ENCODE data around the gene NFIC. TPM values are rescaled to one million over a fixed set of nuclear protein-coding genes. Genes with fewer than 3 reads are reported as not detected.

The NFIC gene
- total RNA-seq, 4 donors from 2014 or later, result 165 to 297 (median 211) TPM

GRCh38 chr19:3503036-3503572 is 136.7 kb downstream of the NFIC start:
- no peaks in the 10 kb centered on the region for H3K27me3 ChIP-seq
- peaks cover 26 to 44% (median 38%) of the 10 kb centered on the region in 4 donors for H3K4me1 ChIP-seq
- DNase-seq (ENCODE audit: extremely low spot score), result no peak
- TF ChIP-seq CTCF (IDR thresholded peaks at IDR 0.05), result no peak
- no peak for TF ChIP-seq EP300 (IDR thresholded peaks at IDR 0.05)
- TF ChIP-seq POLR2AphosphoS5 (IDR thresholded peaks at IDR 0.05), result no peak
- TF ChIP-seq POLR2A (IDR thresholded peaks at IDR 0.05; ENCODE audit: low read depth), result no peak
- WGBS, result 89% methylated on average over 10 of the region's 13 CpGs
- no peaks in the 10 kb centered on the region for H3K36me3 ChIP-seq
- H3K4me3 ChIP-seq, result no peak overlapping the region
- no peaks in the 10 kb centered on the region for H3K9me3 ChIP-seq
- no peak overlapping the region for H3K27ac ChIP-seq (replicated peaks in 1 of 4)
- intact Hi-C loops (cut with DNase I), result no loop called here

GRCh38 chr19:3504735-3505134 is 138.4 kb downstream of the NFIC start:
- 89% methylated on average over 5 of the region's 5 CpGs for WGBS
- Histone ChIP-seq H3K4me3 (no peak overlapping the region), H3K27ac (replicated peaks in 1 of 4) (no peak overlapping the region), H3K4me1 (peaks cover 25 to 49% (median 37%) of the 10 kb centered on the region in 4 donors), H3K27me3 (no peaks in the 10 kb centered on the region), H3K36me3 (peaks cover 0 to 13% (median 7%) of the 10 kb centered on the region in 4 donors), H3K9me3 (no peaks in the 10 kb centered on the region)
- intact Hi-C loops (cut with DNase I), result no loop called here
- no peak for DNase-seq (ENCODE audit: extremely low spot score)
- TF ChIP-seq POLR2AphosphoS5 (IDR thresholded peaks at IDR 0.05) (no peak), POLR2A (IDR thresholded peaks at IDR 0.05; ENCODE audit: low read depth) (no peak), EP300 (IDR thresholded peaks at IDR 0.05) (no peak), CTCF (IDR thresholded peaks at IDR 0.05) (no peak)

- peak within 1 kb of the TSS; percentile 88 to 92 (median 89) for H3K27ac ChIP-seq (replicated peaks in 1 of 4)
- H3K9me3 ChIP-seq, result no peaks in the 10 kb centered on the region
- 2% methylated on average over 38 of the region's 79 CpGs for WGBS
- TF ChIP-seq POLR2AphosphoS5 (IDR thresholded peaks at IDR 0.05), result peak; percentile 83 to 96
- peak in 1 of 3 experiments; percentile 15 for TF ChIP-seq CTCF (IDR thresholded peaks at IDR 0.05)
- no peak for TF ChIP-seq EP300 (IDR thresholded peaks at IDR 0.05)
- no peak for TF ChIP-seq POLR2A (IDR thresholded peaks at IDR 0.05; ENCODE audit: low read depth)
- intact Hi-C loops (cut with DNase I), result no loop called here
- peaks cover 0 to 23% (median 14%) of the 10 kb centered on the region in 4 donors for H3K36me3 ChIP-seq
- peak; percentile 99 for DNase-seq (ENCODE audit: extremely low spot score)
- peak within 1 kb of the TSS; percentile 88 to 100 (median 90) for H3K4me3 ChIP-seq
- no peaks in the 10 kb centered on the region for H3K27me3 ChIP-seq
- H3K4me1 ChIP-seq, result peaks cover 23 to 54% (median 41%) of the 10 kb centered on the region in 4 donors
Observed at GRCh38 chr19:3505598-3506383, 139.4 kb downstream of the NFIC start, which contains the start of gene FZR1. Gene FZR1 (plus strand): TSS chr19:3506311. CDS start chr19:3522990, 16,679 bp downstream.

GRCh38 chr19:3506384-3507340 is 140.3 kb downstream of the NFIC start:
- DNase-seq (ENCODE audit: extremely low spot score), result no peak
- H3K36me3 ChIP-seq, result peaks cover 0 to 31% (median 21%) of the 10 kb centered on the region in 4 donors
- peak overlapping the region; percentile 88 to 100 (median 90) for H3K4me3 ChIP-seq
- H3K4me1 ChIP-seq, result peaks cover 23 to 58% (median 46%) of the 10 kb centered on the region in 4 donors
- no peak for TF ChIP-seq POLR2AphosphoS5 (IDR thresholded peaks at IDR 0.05)
- TF ChIP-seq POLR2A (IDR thresholded peaks at IDR 0.05; ENCODE audit: low read depth), result no peak
- no peak for TF ChIP-seq EP300 (IDR thresholded peaks at IDR 0.05)
- TF ChIP-seq CTCF (IDR thresholded peaks at IDR 0.05), result no peak
- H3K27ac ChIP-seq (replicated peaks in 1 of 4), result peak overlapping the region; percentile 88 to 92 (median 89)
- no peaks in the 10 kb centered on the region for H3K9me3 ChIP-seq
- WGBS, result 0% methylated on average over 29 of the region's 69 CpGs
- intact Hi-C loops (cut with DNase I), result no loop called here
- no peaks in the 10 kb centered on the region for H3K27me3 ChIP-seq
